Measurements from ENCODE around the gene STRIP1.

GRCh38 chr1:110008971-110009565 is 25.4 kb upstream of the STRIP1 start:
- TF ChIP-seq CTCF (conservative IDR thresholded peaks at IDR 0.05), result no peak
- no peak for TF ChIP-seq EZH2 (IDR thresholded peaks at IDR 0.05; ENCODE audit: low read depth)

Measured in PC-9 (cell line).